BJ (cell line): ENCODE measurements around the gene PDCD4. TPM values are rescaled to one million over a fixed set of nuclear protein-coding genes. Genes with fewer than 3 reads are reported as not detected.

Experiments
- CTCF ChIA-PET: fragments of 350-600 bp; formaldehyde crosslinking; extraction: SDS; loops from one replicate; lab custom pipeline; 2021; ENCODE audit warnings: antibody characterized with exemption, inconsistent platforms; lab: Yijun Ruan, JAX
- POLR2A ChIA-PET: fragments of 300-600 bp; sonication (Branson Sonifier 250); formaldehyde crosslinking; extraction: SDS; loops from one replicate; lab custom pipeline; 2021; ENCODE audit warnings: antibody characterized with exemption; lab: Charles Lee
- DNase-seq: peaks from one replicate; pipeline ENCODE4 v3.0.0-alpha.2; 2011; ENCODE audit warnings: low read depth
- H3K27me3 ChIP-seq: 2 replicates; pipeline ENCODE4 v1.6.0; 2011; ENCODE audit warnings: low read length; ENCODE audit not compliant: control insufficient read depth, insufficient read depth
- H3K36me3 ChIP-seq: 2 replicates; pipeline ENCODE4 v1.5.1; 2011; ENCODE audit warnings: low read length; ENCODE audit not compliant: control insufficient read depth, insufficient read depth
- H3K4me3 ChIP-seq: 2 replicates; pipeline ENCODE4 v1.5.1; 2011; ENCODE audit warnings: low read depth, mild to moderate bottlenecking, control low read depth, low read length
- CTCF ChIP-seq: IDR thresholded peaks from 2 replicates; pipeline ENCODE4 v1.5.1; 2011; ENCODE audit warnings: low read depth, mild to moderate bottlenecking, control low read depth, inconsistent platforms, low read length, moderate library complexity; ENCODE audit not compliant: insufficient read depth
- polyA plus RNA-seq: library from polyadenylated mRNA; depleted of rRNA; stranded (reverse); fragments of >200 nt; gene quantifications from 2 replicates; pipeline ENCODE4 v1.2.3, GENCODE V29; 2011

PDCD4 gene
- polyA plus RNA-seq, 1 experiment, result 22.0 TPM

- ChIA-PET CTCF (interaction anchor here (0.7 kb wide), 1 partner anchor 127 kb away, joined by 3 read pairs; no protein-coding TSS in a partner anchor), POLR2A (no interaction called here)
- no peak overlapping the region for H3K4me3 ChIP-seq
- no peak for TF ChIP-seq CTCF
- DNase-seq, result no peak
- no peaks in the 10 kb centered on the region; the same call in 1 of the 2 replicates for H3K36me3 ChIP-seq
- H3K27me3 ChIP-seq, result no peaks in the 10 kb centered on the region
Observed at GRCh38 chr10:110873951-110874350, 2.2 kb downstream of the PDCD4 start.

GRCh38 chr10:110876000-110876399 is 4.3 kb downstream of the PDCD4 start:
- Histone ChIP-seq H3K36me3 (no peaks in the 10 kb centered on the region; the same call in 1 of the 2 replicates), H3K4me3 (no peak overlapping the region), H3K27me3 (no peaks in the 10 kb centered on the region)
- ChIA-PET CTCF (interaction anchor here (1.0 to 1.7 kb wide), 2 partner anchors 11 to 66 kb away, joined by 3 to 5 read pairs; no protein-coding TSS in a partner anchor), POLR2A (no interaction called here)
- no peak for TF ChIP-seq CTCF
- DNase-seq, result no peak

GRCh38 chr10:110876788-110877187 is 5.1 kb downstream of the PDCD4 start:
- POLR2A ChIA-PET, result no interaction called here
- Histone ChIP-seq H3K36me3 (peaks cover 3% of the 10 kb centered on the region), H3K27me3 (no peaks in the 10 kb centered on the region), H3K4me3 (no peak overlapping the region)
- no peak for TF ChIP-seq CTCF
- CTCF ChIA-PET, result interaction anchor here (0.8 to 1.7 kb wide), 4 partner anchors 11 to 200 kb away, joined by 3 to 5 read pairs (median 3); partner anchors contain the start of gene ADRA2A
- no peak for DNase-seq

GRCh38 chr10:110880012-110880411 is 8.3 kb downstream of the PDCD4 start:
- no peak for TF ChIP-seq CTCF
- Histone ChIP-seq H3K36me3 (peaks cover 5% of the 10 kb centered on the region), H3K27me3 (no peaks in the 10 kb centered on the region), H3K4me3 (no peak overlapping the region)
- CTCF ChIA-PET, result interaction anchor here (1.7 to 1.8 kb wide), 2 partner anchors 76 kb away, joined by 4 to 7 read pairs; no protein-coding TSS in a partner anchor
- no peak for DNase-seq
- POLR2A ChIA-PET, result no interaction called here

GRCh38 chr10:110881247-110881646 is 9.5 kb downstream of the PDCD4 start:
- Histone ChIP-seq H3K4me3 (no peak overlapping the region), H3K36me3 (peaks cover 5% of the 10 kb centered on the region), H3K27me3 (no peaks in the 10 kb centered on the region)
- ChIA-PET POLR2A (no interaction called here), CTCF (interaction anchor here (1.7 kb wide), 1 partner anchor 78 kb away, joined by 7 read pairs; no protein-coding TSS in a partner anchor)
- TF ChIP-seq CTCF, result no peak
- DNase-seq, result no peak
